Measurements from ENCODE around the gene RINT1.

GRCh38 chr7:105599551-105599950 is 67.5 kb downstream of the RINT1 start:
- TF ChIP-seq CTCF (IDR thresholded peaks at IDR 0.05) (no peak), POLR2AphosphoS5 (IDR thresholded peaks at IDR 0.05; ENCODE audit: insufficient read depth in 1 of 2, low read depth in 1 of 2) (no peak), POLR2A (IDR thresholded peaks at IDR 0.05) (no peak)
